ENCODE measurements around the gene METTL1.
"Not testable (repeated sequence)": the region's sequence is repeated elsewhere in the genome, so short reads cannot be mapped to it uniquely, and the experiment has no call there.

The METTL1 gene

DNA sequence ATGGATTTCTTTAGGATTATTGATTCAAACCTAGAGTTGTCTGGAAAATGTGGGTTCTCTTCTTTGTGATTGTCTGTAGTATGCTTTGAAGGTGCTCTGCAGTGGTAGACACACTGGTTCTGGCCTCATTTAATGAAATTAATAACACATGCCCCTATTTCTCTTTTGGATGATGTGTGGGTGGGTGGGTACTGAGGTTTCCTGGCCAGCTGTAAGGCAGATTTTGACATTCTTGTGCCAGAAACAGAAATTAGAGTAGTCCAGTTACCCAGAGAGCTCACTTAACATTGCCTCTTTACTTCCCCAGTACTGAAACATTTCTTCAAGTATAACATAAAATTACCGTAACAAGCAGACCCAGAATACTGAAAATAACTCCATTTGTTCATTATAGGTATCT is 25.1 kb upstream of the METTL1 start:
- DNase-seq = no peak

GRCh38 chr12:57795354-57795753 is 23.4 kb upstream of the METTL1 start:
- DNase-seq = no peak

DNA sequence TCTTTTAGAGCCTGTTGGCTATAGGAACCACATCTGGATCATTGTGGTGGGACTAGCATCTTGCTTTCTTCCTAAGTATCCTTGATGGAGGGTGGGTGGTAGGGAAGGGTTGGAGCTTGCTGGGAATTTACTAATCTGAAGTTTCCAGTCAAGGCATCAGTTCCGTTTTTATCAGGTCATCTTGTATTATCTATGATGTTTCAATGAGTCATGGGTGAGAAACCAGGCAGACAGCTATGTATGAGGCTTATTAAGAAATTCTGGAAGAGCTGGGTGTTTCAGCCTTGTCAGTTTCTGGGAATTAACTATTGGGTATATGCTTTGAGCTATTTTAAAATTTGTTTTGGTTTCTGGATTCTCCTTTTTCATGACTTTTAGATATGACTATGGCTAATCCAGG is 22.0 kb upstream of the METTL1 start:
- no peak for DNase-seq

DNA sequence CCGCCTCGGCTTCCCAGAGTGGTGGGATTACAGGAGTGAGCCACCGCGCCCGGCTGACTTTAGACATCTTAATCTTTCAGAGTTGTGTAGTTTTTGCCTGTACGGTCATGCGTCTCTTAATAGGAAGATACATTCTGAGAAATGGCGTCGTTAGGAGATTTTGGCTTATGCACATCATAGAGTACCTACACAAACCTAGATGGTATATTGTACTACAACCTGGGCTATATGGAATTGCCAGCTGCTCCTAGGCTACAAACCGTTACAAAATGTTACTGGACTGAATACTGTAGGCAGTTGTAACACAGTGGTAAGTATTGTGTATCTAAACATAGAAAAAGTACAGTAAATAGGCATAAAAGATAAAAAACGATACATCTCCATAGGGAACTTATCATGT is 12.0 kb upstream of the METTL1 start:
- no peak for DNase-seq

DNA sequence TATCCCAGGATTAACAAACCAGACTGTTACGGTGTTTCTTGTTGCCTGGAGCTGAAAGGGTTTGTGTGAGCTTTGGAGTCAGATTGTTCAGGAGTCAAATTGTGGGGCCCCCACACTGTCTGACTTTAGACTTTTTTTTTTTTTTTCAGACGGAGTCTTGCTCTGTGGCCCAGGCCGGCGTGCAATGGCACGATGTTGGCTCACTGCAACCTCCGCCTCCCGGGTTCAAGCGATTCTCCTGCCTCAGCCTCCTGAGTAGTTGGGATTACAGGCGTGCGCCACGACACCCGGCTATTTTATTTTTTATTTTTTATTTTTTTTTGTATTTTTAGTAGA is 11.5 kb upstream of the METTL1 start:
- no peak for DNase-seq

DNA sequence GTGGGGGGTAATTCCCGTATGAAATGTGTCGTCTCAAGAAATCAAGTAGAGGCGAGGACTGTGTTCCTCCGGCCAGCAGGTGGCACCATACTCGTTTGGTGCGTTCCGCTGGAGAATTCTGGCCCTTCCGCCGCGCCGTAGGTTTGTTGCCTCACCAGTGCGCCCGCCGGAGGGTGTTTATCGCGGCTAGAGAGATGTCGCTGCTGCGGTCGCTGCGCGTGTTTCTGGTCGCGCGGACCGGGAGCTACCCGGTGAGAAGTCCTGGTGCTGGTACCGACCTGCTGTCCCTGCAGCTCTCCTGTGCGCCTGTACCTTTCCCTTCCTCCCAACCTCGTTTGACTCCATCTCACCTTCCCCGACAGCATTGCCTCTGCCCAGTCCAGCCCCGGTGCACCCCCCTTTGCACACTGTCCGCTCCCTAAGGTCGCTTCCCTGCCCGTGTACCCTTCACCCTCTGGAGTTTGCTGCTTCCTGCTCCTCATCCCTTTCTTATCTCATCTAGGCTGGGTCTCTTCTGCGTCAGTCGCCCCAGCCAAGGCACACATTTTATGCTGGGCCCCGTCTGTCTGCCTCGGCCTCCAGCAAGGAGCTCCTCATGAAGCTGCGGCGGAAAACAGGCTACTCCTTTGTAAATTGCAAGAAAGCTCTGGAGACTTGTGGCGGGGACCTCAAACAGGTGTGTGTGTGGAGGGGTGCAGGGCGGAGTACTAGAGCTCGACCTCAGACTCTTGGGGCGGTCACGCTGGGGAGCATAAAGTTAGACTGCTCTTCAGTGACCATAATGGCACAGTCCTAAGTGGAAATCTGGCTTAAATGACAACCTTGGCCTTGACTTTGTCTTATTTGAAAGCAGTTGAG is 10.9 kb upstream of the METTL1 start, which contains the start of gene TSFM:
Gene TSFM (plus strand): TSS at position 180 of the 858 bp plus-strand sequence. CDS start 15 bp downstream, at position 195.
- DNase-seq = peak; percentile 93 to 96

DNA sequence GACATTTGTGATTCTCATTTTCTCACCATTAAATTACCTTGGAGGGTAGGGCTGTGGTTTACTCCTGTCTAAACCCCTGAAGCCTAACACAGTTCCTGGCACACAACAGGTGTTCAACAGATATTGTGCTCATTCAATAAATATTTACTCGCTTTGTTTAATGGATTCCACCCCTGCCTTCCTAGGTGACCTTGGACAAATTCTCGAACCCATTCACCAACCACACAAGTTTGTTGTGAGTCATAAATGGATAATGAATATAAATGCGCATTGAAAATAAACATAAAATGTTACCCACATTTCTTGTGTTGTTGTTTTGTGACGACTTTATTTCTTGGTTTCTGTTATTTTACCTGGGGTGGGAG is 10.3 kb upstream of the METTL1 start:
- no peak for DNase-seq

GRCh38 chr12:57781801-57782200 is 9.9 kb upstream of the METTL1 start:
- DNase-seq = no peak

DNA sequence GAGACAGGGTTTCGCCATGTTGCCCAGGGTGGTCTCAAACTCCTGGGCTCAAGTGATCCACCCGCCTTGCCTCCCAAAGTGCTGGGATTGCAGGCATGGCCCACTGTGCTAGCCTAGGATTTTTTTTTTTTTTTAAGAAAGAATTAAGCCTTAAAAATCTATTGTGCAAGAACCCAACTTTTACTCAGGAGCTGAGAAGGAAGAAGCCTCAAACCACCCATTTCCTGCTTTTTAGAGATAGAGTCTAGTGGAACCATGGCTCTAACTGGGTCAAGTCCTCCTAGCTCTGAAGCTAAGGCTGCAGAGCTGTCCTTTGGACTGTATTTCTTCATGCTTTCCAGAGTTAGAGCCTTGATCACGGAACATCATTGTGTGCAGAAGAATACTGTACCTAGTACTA is 9.3 kb upstream of the METTL1 start:
- no peak for DNase-seq

DNA sequence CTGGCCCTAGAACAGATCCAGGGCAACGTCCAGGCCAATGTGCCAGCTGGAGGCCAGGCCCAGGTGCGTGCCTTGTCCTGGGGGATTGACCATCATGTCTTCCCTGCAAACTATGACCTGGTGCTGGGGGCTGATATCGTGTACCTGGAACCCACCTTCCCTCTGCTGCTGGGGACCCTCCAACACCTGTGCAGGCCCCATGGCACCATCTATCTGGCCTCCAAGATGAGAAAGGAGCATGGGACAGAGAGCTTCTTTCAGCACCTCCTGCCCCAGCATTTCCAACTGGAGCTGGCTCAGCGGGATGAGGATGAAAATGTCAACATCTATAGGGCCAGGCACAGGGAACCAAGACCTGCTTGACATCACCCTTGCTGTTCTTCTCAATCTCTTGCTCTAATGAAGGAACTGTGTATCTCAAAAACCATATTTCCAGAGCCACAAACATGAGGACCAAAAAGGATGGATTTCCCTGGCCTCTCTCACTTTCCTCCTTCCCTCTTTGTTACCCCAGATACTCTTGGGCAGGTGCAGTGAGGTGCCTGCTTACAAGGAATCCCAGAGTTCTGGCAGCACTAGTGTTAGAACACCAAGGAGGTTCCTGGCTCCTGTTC is 8.5 kb upstream of the METTL1 start:
- no peak for DNase-seq

DNA sequence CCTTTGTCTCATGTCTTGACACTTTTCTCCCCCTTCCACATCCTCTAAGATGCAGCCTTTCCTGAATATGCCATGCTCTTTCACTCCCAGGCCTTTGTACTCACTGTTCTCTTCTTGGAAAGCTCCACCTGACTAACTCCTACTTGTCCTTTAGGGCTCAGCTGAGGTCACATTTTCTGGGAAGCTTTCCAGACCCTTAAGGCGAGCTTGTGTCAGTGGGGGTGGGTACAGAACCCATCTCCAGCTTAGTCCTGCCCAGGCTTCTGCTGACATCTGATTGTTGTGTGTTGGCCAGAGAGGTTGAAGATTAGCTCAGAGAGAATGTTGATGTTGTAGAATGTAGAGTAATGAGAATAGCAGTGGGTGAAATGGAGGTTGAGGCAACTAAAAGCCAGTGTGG is 7.8 kb upstream of the METTL1 start:
- no peak for DNase-seq

- no peak for DNase-seq
These were observed 6.0 kb upstream of the METTL1 start for GRCh38 chr12:57777911-57778310.

- DNase-seq = no peak
These were observed 5.5 kb upstream of the METTL1 start for GRCh38 chr12:57777367-57777766.

GRCh38 chr12:57776247-57776587 is 4.3 kb upstream of the METTL1 start:
- no peak for DNase-seq

GRCh38 chr12:57775563-57776246 is 3.8 kb upstream of the METTL1 start:
- DNase-seq = no peak

- DNase-seq = no peak
These were observed 3.1 kb upstream of the METTL1 start for GRCh38 chr12:57775044-57775443.

DNA sequence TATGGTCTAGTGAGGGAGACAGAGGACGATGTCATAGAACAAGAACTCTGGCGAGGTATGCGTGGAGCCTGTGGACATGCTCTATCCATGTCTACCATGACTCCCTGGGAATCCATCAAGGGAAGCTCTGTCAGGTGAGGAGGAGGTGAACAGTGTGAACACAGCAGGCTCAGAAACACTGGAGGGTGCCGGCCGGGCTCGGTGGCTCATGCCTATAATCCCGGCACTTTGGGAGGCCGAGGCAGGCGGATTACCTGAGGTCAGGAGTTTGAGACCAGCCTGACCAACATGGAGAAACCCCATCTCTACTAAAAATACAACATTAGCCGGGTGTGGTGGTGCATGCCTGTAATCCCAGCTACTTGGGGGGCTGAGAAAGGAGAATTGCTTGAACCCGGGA is 2.7 kb upstream of the METTL1 start:
- DNase-seq = not testable (repeated sequence)

GRCh38 chr12:57772429-57773322 is 771 bp upstream of the METTL1 start, which contains the start of gene EEF1AKMT3:
EEF1AKMT3 (plus strand) TSS chr12:57772614; CDS start chr12:57772725, 111 bp downstream.
- DNase-seq = peak; percentile 28 to 36

DNA sequence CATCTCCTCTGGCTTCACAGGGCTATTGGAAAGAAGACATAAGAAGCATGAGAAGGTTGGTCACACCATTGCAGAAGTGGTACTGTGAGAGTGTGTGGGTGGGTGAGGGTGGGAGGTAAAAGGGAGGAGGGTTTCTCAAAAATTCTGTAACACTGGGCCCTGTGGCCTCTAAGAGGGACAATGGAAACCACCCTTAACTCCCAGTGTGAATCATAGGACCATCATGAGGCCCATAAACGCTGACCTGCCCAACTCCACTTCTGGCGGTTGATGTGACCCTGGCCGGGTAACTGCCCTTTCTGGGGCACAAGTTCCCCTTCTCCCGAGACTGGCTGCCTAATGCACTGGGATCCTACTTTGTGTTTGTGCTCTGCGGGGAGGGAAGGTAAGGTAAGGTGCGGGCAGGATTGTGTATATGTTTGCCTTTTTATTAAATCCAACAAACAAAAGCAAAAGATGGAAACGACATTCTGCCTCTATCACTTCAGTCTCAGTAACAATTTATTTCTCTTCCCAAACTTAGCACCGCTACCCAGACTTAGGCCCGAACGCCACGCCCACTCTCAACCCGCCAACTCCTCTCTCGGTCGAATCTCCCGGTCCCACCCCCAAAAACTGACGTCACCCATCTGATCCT is 551 bp downstream of the METTL1 start:
- peak; percentile 84 to 89 for DNase-seq

DNA sequence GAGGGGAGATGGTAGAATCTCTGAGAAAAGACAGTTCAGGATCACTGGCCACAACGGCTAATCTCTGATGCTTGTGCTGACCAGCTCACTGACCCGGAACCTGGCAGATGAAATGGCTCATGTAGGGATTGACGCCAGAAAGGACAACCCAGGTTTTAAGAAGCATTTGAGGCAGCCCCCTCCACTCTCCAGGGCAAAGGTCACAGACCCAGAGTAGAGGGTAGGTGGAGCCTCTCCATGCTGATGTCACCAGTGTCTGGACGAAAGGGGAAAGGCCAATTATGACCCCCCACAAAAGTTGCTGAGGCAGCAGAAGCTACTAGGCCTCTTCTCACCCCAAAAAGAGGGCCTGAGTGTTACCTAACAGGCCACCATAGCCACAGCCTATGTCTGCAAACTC is 1.2 kb downstream of the METTL1 start:
- DNase-seq = no peak

DNA sequence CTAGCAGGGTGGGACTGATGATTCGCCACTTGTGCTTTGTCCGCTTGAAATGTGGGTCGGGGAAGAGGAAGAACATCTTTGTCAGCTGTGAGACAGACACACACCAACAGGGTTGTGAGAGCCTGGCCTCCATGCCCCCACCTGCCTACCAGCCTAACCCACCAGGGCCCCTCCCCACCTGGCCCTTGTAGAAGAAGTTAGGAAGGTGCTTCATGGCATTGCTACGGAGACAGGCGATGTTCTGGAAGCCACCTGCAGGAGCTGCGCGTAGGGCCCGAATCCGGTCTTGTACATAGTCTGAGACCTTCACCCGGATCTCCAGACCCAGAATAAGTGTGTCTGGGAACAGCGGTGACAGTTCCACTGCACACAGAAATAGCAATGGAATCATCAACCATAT is 2.3 kb downstream of the METTL1 start:
- no peak for DNase-seq

DNA sequence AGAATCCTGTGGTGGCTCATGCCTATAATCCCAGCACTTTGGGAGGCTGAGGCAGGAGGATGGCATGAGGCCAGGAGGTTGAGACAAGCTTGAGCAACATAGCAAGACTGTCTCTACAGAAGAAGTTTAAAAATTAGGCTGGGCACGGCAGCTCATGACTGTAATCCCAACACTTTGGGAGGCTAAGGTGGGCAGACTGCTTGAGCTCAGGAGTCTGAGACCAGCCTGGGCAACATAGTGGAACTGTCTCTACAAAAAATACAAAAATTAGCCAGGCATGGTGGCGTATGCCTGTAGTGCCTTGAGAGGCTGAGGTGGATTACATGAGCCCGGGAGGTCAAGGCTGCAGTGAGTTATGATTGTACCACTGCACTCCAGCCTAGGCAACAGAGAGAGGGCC is 4.0 kb downstream of the METTL1 start:
- no peak for DNase-seq

DNA sequence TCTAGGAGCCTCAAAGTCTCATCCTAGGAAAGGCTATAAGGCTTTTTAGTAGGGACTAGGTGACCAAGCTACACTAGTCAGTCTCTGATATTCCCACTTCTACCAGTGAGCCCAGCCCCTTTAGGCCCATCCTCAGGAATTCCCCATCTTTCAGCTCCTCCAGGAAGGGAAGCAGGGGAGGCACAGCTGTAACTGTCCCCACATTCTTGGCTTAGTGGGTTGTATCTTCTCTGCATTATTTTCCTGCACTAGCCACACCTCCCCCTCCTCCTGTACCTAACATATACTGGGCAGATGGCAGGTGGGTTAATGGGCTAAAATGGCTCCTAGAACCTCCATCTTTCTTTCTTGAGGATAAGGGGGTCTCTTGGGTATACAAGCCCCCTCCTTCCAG is 4.6 kb downstream of the METTL1 start:
- DNase-seq = no peak

Data from NCI-H2081 (cell line).